Sigmoid colon (tissue), 3 donors: ENCODE measurements around the gene UGP2.

ENCODE experiments used
- CTCF ChIP-seq, 4 experiments: fragments of 450-650 bp in 3 of 4; fragments of 200-600 bp in 1 of 4; IDR thresholded peaks; one replicate each; pipeline ENCODE4 v1.5.1; 2016 to 2019; ENCODE audit warnings: antibody characterized with exemption in 4 of 4, mild to moderate bottlenecking in 3 of 4, moderate library complexity in 2 of 4
- POLR2A ChIP-seq, 2 donors: fragments of 450-650 bp; IDR thresholded peaks; one replicate each; pipeline ENCODE4 v1.6.1; 2016; ENCODE audit warnings: antibody characterized with exemption in 2 of 2, mild to moderate bottlenecking in 2 of 2, moderate library complexity in 2 of 2

GRCh38 chr2:63890678-63891077, 49.0 kb downstream of the UGP2 start:
- no peak for TF ChIP-seq POLR2A (IDR thresholded peaks at IDR 0.05)
- TF ChIP-seq CTCF (IDR thresholded peaks at IDR 0.05), result no peak
